ENCODE results near the gene PLCL2.
A peak's percentile ranks its signal among the peaks of the same experiment; 100 is the strongest.

PLCL2 gene

GRCh38 chr3:16884748-16885592, at the start of gene PLCL2:
Gene PLCL2, plus strand, starts transcription at chr3:16884955. Its CDS starts 85 bp downstream, at chr3:16885040.
- peak; percentile 59 to 69 for DNase-seq

- no peak for DNase-seq
Measured at GRCh38 chr3:16836505-16837237, 48.1 kb upstream of the PLCL2 start.

- no peak for DNase-seq
Measured at GRCh38 chr3:16837602-16838001, 47.2 kb upstream of the PLCL2 start.

GRCh38 chr3:16838561-16838960, 46.2 kb upstream of the PLCL2 start:
- no peak for DNase-seq

- DNase-seq, result no peak
Measured at GRCh38 chr3:16839271-16840100, 45.3 kb upstream of the PLCL2 start.

- no peak for DNase-seq
Measured at GRCh38 chr3:16840101-16840424, 44.7 kb upstream of the PLCL2 start.

GRCh38 chr3:16841041-16841753, 43.6 kb upstream of the PLCL2 start:
- DNase-seq, result no peak

- no peak for DNase-seq
Measured at GRCh38 chr3:16841904-16842271, 42.9 kb upstream of the PLCL2 start.

GRCh38 chr3:16842272-16843270, 42.2 kb upstream of the PLCL2 start:
- DNase-seq, result peak; percentile 47 to 62

- no peak for DNase-seq
Measured at GRCh38 chr3:16844222-16844621, 40.5 kb upstream of the PLCL2 start.

GRCh38 chr3:16844791-16845190, 40.0 kb upstream of the PLCL2 start:
- no peak for DNase-seq

GRCh38 chr3:16846373-16847080, 38.2 kb upstream of the PLCL2 start:
- DNase-seq, result no peak

- DNase-seq, result no peak
Measured at GRCh38 chr3:16848007-16848406, 36.7 kb upstream of the PLCL2 start.

- DNase-seq, result peak; percentile 47 to 73
Measured at GRCh38 chr3:16849229-16849628, 35.5 kb upstream of the PLCL2 start.

- no peak for DNase-seq
Measured at GRCh38 chr3:16849795-16850194, 35.0 kb upstream of the PLCL2 start.

- DNase-seq, result no peak
Measured at GRCh38 chr3:16855497-16855896, 29.3 kb upstream of the PLCL2 start.

GRCh38 chr3:16860234-16860633, 24.5 kb upstream of the PLCL2 start:
- no peak for DNase-seq

- no peak for DNase-seq
Measured at GRCh38 chr3:16861432-16861831, 23.3 kb upstream of the PLCL2 start.

- no peak for DNase-seq
Measured at GRCh38 chr3:16864610-16865313, 20.0 kb upstream of the PLCL2 start.

- no peak for DNase-seq
Measured at GRCh38 chr3:16865335-16865734, 19.4 kb upstream of the PLCL2 start.

Measured in stimulated activated CD4-positive, alpha-beta T cell treated with anti-CD3 and anti-CD28 coated beads, Interleukin-4, amount 100 ng/mL, for 4 hours (primary cell).